ENCODE results near the gene MBOAT2. TPM values are rescaled to one million over a fixed set of nuclear protein-coding genes. Genes with fewer than 3 reads are reported as not detected.

Gene MBOAT2
- total RNA-seq, 1 donor from 2014 or later = 21.7 TPM

- no peak for DNase-seq (ENCODE audit: low spot score)
These were observed 13.9 kb upstream of the MBOAT2 start for GRCh38 chr2:9017411-9017810.

GRCh38 chr2:9015998-9016397, 12.5 kb upstream of the MBOAT2 start:
- no peak for DNase-seq (ENCODE audit: low spot score)

- DNase-seq (ENCODE audit: low spot score) = no peak
These were observed 9.9 kb upstream of the MBOAT2 start for GRCh38 chr2:9013403-9013802.

- DNase-seq (ENCODE audit: low spot score) = no peak
These were observed 7.4 kb upstream of the MBOAT2 start for GRCh38 chr2:9010866-9011265.

GRCh38 chr2:9008951-9009664, 5.6 kb upstream of the MBOAT2 start:
- no peak for DNase-seq (ENCODE audit: low spot score)

- DNase-seq (ENCODE audit: low spot score) = no peak
These were observed 2.9 kb upstream of the MBOAT2 start for GRCh38 chr2:9006368-9006767.

GRCh38 chr2:9004338-9005204, 1.1 kb upstream of the MBOAT2 start:
- no peak for DNase-seq (ENCODE audit: low spot score)

GRCh38 chr2:9003366-9003615, 193 bp downstream of the MBOAT2 start:
- no peak for DNase-seq (ENCODE audit: low spot score)

- DNase-seq (ENCODE audit: low spot score) = no peak
These were observed 683 bp downstream of the MBOAT2 start for GRCh38 chr2:9002637-9003365.

GRCh38 chr2:9002313-9002636, 1.2 kb downstream of the MBOAT2 start:
- no peak for DNase-seq (ENCODE audit: low spot score)

- DNase-seq (ENCODE audit: low spot score) = no peak
These were observed 1.7 kb downstream of the MBOAT2 start for GRCh38 chr2:9001778-9002177.

- no peak for DNase-seq (ENCODE audit: low spot score)
These were observed 2.3 kb downstream of the MBOAT2 start for GRCh38 chr2:9001229-9001628.

GRCh38 chr2:9000442-9000841, 3.0 kb downstream of the MBOAT2 start:
- no peak for DNase-seq (ENCODE audit: low spot score)

- DNase-seq (ENCODE audit: low spot score) = no peak
These were observed 3.7 kb downstream of the MBOAT2 start for GRCh38 chr2:8999797-9000196.

GRCh38 chr2:8999102-8999446, 4.4 kb downstream of the MBOAT2 start:
- no peak for DNase-seq (ENCODE audit: low spot score)

GRCh38 chr2:8998418-8999101, 4.9 kb downstream of the MBOAT2 start:
- DNase-seq (ENCODE audit: low spot score) = no peak

GRCh38 chr2:8997631-8998030, 5.9 kb downstream of the MBOAT2 start:
- DNase-seq (ENCODE audit: low spot score) = no peak

GRCh38 chr2:8997108-8997507, 6.4 kb downstream of the MBOAT2 start:
- no peak for DNase-seq (ENCODE audit: low spot score)

GRCh38 chr2:8996006-8996405, 7.5 kb downstream of the MBOAT2 start:
- DNase-seq (ENCODE audit: low spot score) = no peak

- no peak for DNase-seq (ENCODE audit: low spot score)
These were observed 9.1 kb downstream of the MBOAT2 start for GRCh38 chr2:8994386-8994785.

- DNase-seq (ENCODE audit: low spot score) = no peak
These were observed 9.6 kb downstream of the MBOAT2 start for GRCh38 chr2:8993902-8994278.

GRCh38 chr2:8993196-8993901, 10.1 kb downstream of the MBOAT2 start:
- DNase-seq (ENCODE audit: low spot score) = no peak
